K562 (cell line): Measurements from ENCODE around the gene VPS13D. TPM values are rescaled to one million over a fixed set of nuclear protein-coding genes. Genes with fewer than 3 reads are reported as not detected.

Source experiments
- ATAC-seq: fragments of 200-7000 bp; cut with Tn5 transposase; 3 replicates; pipeline ENCODE4 v1.9.1; 2020; ENCODE audit warnings: moderate library complexity
- BruUV-seq: library from RNA; stranded (reverse); fragments of 400-500 nt; replicated peaks from 2 replicates; lab custom pipeline; 2021; lab: Mats Ljungman, UMichigan
- CTCF ChIA-PET: fragments of 300-600 bp; formaldehyde crosslinking; extraction: SDS; loops from one replicate; lab custom pipeline; 2021; ENCODE audit warnings: low intra/inter-chr PET ratio; lab: Yijun Ruan, JAX
- POLR2A ChIA-PET: fragments of 300-600, 350-650 bp; sonication (Branson Sonifier 250); formaldehyde crosslinking; extraction: SDS; loops from one replicate; lab custom pipeline; 2021; ENCODE audit warnings: antibody characterized with exemption, inconsistent platforms; lab: Yijun Ruan, JAX
- DNase-seq, 4 experiments: peaks; one replicate each; pipeline versions ENCODE4 v3.0.0 to v3.0.0-alpha.2; 2011 to 2018; ENCODE audit warnings: low spot score in 3 of 4, mixed read lengths in 3 of 4; ENCODE audit errors: extremely low read depth in 1 of 4
- FAIRE-seq: peaks from 2 replicates; lab custom pipeline; 2011; peaks lifted over from hg19 to GRCh38; lab: Jason Lieb, UNC
- H2AFZ ChIP-seq: 2 replicates; pipeline ENCODE4 v1.6.0; 2011; ENCODE audit warnings: low read depth, low read length, control low read depth, inconsistent platforms
- H3K27ac ChIP-seq: fragments of 200-600 bp; 3 replicates; pipeline ENCODE4 v1.8.0; 2011; ENCODE audit warnings: low read depth, mild to moderate bottlenecking, control low read depth, inconsistent platforms, low read length, moderate library complexity, mixed read lengths; ENCODE audit errors: extremely low read depth
- H3K27me3 ChIP-seq, 2 experiments: fragments of 300-600 bp in 1 of 2; 2 replicates in 1 of 2; 3 replicates in 1 of 2; pipeline versions ENCODE4 v1.6.0 to v1.8.0; 2011; ENCODE audit warnings: inconsistent platforms in 2 of 2, low read length in 2 of 2, mild to moderate bottlenecking in 1 of 2, mixed read lengths in 1 of 2, moderate library complexity in 1 of 2; ENCODE audit not compliant: control insufficient read depth in 2 of 2, insufficient read depth in 2 of 2
- H3K36me3 ChIP-seq: fragments of 300-600 bp; 3 replicates; pipeline ENCODE4 v1.8.0; 2011; ENCODE audit warnings: mild to moderate bottlenecking, low read length, inconsistent platforms; ENCODE audit not compliant: control insufficient read depth, insufficient read depth
- H3K4me1 ChIP-seq, 2 experiments: fragments of 200-600 bp in 1 of 2; replicated peaks in 1 of 2; 2 replicates in 1 of 2; 3 replicates in 1 of 2; pipeline versions ENCODE4 v1.5.1 to v1.8.0; 2011; ENCODE audit warnings: inconsistent platforms in 2 of 2, low read length in 2 of 2, mild to moderate bottlenecking in 1 of 2, mixed read lengths in 1 of 2, moderate library complexity in 1 of 2; ENCODE audit not compliant: control insufficient read depth in 2 of 2, insufficient read depth in 2 of 2
- H3K4me2 ChIP-seq: 2 replicates; pipeline ENCODE4 v1.6.1; 2011; ENCODE audit warnings: low read length, control low read depth, inconsistent platforms, mixed read lengths; ENCODE audit not compliant: insufficient read depth
- H3K4me3 ChIP-seq: fragments of 200-600 bp; sonication (generic), shearing (Covaris generic); 2 replicates; pipeline ENCODE4 v1.5.1; 2016; ENCODE audit warnings: control low read depth, inconsistent platforms
- H3K79me2 ChIP-seq: fragments of 200-600 bp; 3 replicates; pipeline ENCODE4 v1.8.0; 2011; ENCODE audit warnings: low read length, inconsistent platforms; ENCODE audit not compliant: control insufficient read depth, insufficient read depth
- H3K9ac ChIP-seq, 2 experiments: 2 replicates each; pipeline versions ENCODE4 v1.6.0 to v1.6.1; 2011; ENCODE audit warnings: low read depth in 2 of 2, low read length in 2 of 2, control low read depth in 1 of 2, inconsistent platforms in 1 of 2, mild to moderate bottlenecking in 1 of 2, mixed read lengths in 1 of 2; ENCODE audit not compliant: insufficient read depth in 1 of 2
- H3K9me1 ChIP-seq: one replicate; pipeline ENCODE4 v1.6.0; 2011; ENCODE audit warnings: inconsistent platforms, mild to moderate bottlenecking, low read length, moderate library complexity; ENCODE audit not compliant: control insufficient read depth, insufficient read depth
- H3K9me3 ChIP-seq: replicated peaks from 2 replicates; pipeline ENCODE4 v1.5.1; 2011; ENCODE audit warnings: low read depth, low read length, inconsistent platforms; ENCODE audit not compliant: control insufficient read depth, insufficient read depth
- H4K20me1 ChIP-seq: replicated peaks from 2 replicates; pipeline ENCODE4 v1.6.1; 2011; ENCODE audit warnings: low read length, inconsistent platforms, mixed read lengths; ENCODE audit not compliant: control insufficient read depth, insufficient read depth
- L3MBTL2 ChIP-seq: fragments of 450-650 bp; IDR thresholded peaks from 2 replicates; pipeline ENCODE4 v1.6.1; 2016; ENCODE audit warnings: mild to moderate bottlenecking, moderate library complexity
- ZNF407 ChIP-seq: fragments of 450-650 bp; IDR thresholded peaks from 2 replicates; pipeline ENCODE4 v1.6.1; 2016; ENCODE audit warnings: low read depth
- ZNF592 ChIP-seq: fragments of 450-650 bp; IDR thresholded peaks from 2 replicates; pipeline ENCODE4 v1.6.1; 2017; ENCODE audit warnings: antibody characterized with exemption, mild to moderate bottlenecking
- WGBS: fragments of 100-300 bp; shearing (Covaris generic); methylation state at CpG from one replicate; pipeline ENCODE4 v1.1.6; 2016; ENCODE audit warnings: low coverage, mixed read lengths; ENCODE audit not compliant: insufficient coverage; ENCODE audit errors: missing lambda C conversion rate; 5-methylcytosine and 5-hydroxymethylcytosine counted together
- in situ Hi-C: fragments of 300-500 bp; cut with MboI; formaldehyde crosslinking; loops from 4 replicates; pipeline ENCODE4 v1.15.0; 2018; ENCODE audit warnings: inconsistent platforms, mixed read lengths
- intact Hi-C: fragments of 100-400 bp; cut with micrococcal nuclease; formaldehyde crosslinking; loops from 2 replicates; pipeline ENCODE4 v1.14.2; 2022
- polyA plus RNA-seq, 8 experiments: library from polyadenylated mRNA; depleted of rRNA in 4 of 8; stranded (reverse) in 5 of 8; unstranded in 3 of 8; fragments of >200 nt; fragmentation: Nextera tagmentation in 2 of 8; fragmentation: Illumina TruSeq in 1 of 8; extraction: Ambion mirVana in 2 of 8; extraction: Trizol in 1 of 8; gene quantifications; 2 replicates each; pipeline versions ENCODE4 v1.2.1 to v1.2.3, GENCODE V29; 2011 to 2014; ENCODE audit warnings: inconsistent platforms in 1 of 8, missing spikeins in 1 of 8
- total RNA-seq, 7 experiments: library from RNA; depleted of rRNA in 6 of 7; stranded (reverse); fragments of >200 nt in 6 of 7; fragmentation: Illumina TruSeq in 2 of 7; extraction: Trizol in 2 of 7; gene quantifications; 2 replicates each; pipeline versions ENCODE4 v1.2.1 to v1.2.3, GENCODE V29; 2011 to 2021; ENCODE audit warnings: low replicate concordance in 1 of 7

VPS13D gene
- total and polyA plus RNA-seq, 9 of the 15 experiments (the other 6 are each of a cell fraction or from before 2014, with no cell fraction given), result 6.1 to 51.5 (median 38.5) TPM

- no peak overlapping the region for H3K4me2 ChIP-seq
- TF ChIP-seq L3MBTL2, result 0 out of 2 replicates have a peak, but pooled peaks have one; percentile 31
- peak; percentile 39 for TF ChIP-seq ZNF592
- no peak for TF ChIP-seq ZNF407
- ATAC-seq (no peak), FAIRE-seq (no peak), DNase-seq (no peak)
- H3K79me2 ChIP-seq, result peaks cover 27% of the 10 kb centered on the region
- intact Hi-C loops (no loop called here), in situ Hi-C loops (no loop called here)
- no peaks in the 10 kb centered on the region for H3K9me1 ChIP-seq
- peak overlapping the region; percentile 81; the same call in 2 of the 3 replicates for H3K27ac ChIP-seq
- H4K20me1 ChIP-seq, result no peaks in the 10 kb centered on the region
- H3K4me1 ChIP-seq, result peaks cover 24 to 73% of the 10 kb centered on the region in 2 experiments
- no peaks in the 10 kb centered on the region for H3K27me3 ChIP-seq
- no peak overlapping the region for H2AFZ ChIP-seq
- H3K36me3 ChIP-seq, result peaks cover 61% of the 10 kb centered on the region
- no peak overlapping the region for H3K4me3 ChIP-seq
- BruUV-seq, result no TSS peak
- ChIA-PET CTCF (no interaction called here), POLR2A (interaction anchor here (0.9 to 1.4 kb wide), 5 partner anchors 9 to 159 kb away, joined by 3 to 5 read pairs (median 3); no protein-coding TSS in a partner anchor)
- H3K9ac ChIP-seq, result peak overlapping the region in 1 of 2 experiments; percentile 56; a peak in 1 of 4 replicates
- H3K9me3 ChIP-seq, result peaks cover 10% of the 10 kb centered on the region
- 84% methylated on average over 5 of the region's 5 CpGs for WGBS
These were observed 209.2 kb downstream of the VPS13D start for GRCh38 chr1:12439073-12439472.
